SK-N-SH (cell line): ENCODE data around the gene GJD3.

Experiments
- FOXM1 ChIP-seq: IDR thresholded peaks from 2 replicates; pipeline ENCODE4 v1.4.0; 2012; ENCODE audit warnings: low read depth, mild to moderate bottlenecking
- YY1 ChIP-seq: IDR thresholded peaks from 2 replicates; pipeline ENCODE4 v1.4.0; 2012; ENCODE audit warnings: low read depth, mild to moderate bottlenecking
- TF ChIP-seq, protein P1 (sequence below): fragments of 200-600 bp; sonication (generic); IDR thresholded peaks from 2 replicates; pipeline ENCODE4 v1.6.1; 2017; ENCODE audit warnings: antibody characterized with exemption, mild to moderate bottlenecking, moderate library complexity

DNA sequence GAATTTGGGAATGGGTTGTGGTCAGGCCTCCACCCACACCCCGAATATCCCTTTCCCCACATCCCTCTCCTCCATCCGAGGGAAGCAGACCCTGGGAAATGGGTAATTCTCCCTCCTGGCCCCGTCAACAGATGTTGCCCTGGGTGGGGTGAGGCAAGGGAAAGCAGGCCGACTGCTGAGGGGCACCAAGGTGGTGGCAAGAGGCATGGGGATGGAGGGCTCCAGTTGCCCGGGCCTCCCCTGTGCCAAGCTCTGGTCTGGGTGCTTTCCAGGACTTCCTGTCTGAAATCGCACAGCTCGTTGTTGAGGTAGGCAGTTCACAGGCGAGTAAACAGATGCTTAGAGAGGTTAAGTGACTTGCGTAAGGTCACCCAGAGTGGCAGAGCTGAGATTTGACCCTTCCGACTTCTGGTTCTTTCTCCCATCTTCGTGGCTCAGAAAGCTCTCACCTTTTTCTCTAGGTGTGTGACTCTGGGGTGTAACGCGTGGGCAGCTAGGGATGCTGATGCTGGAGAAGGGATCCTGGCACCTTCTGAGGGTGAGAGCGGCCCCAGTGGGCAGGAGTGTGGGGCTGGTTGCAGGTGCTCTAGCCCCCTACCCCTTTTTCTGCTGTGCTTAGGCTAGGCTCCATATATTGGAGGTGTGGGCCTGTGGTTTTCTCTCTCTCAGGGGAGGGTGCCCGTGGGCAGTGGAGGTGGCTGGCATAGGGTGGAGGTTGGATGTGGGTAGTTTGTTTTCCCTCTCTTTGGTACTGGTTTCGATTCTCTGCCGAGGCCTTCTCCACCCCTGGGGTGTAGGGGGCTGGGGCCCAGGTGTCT lies 38.3 kb downstream of the GJD3 start:
- TF ChIP-seq, protein P1, sequence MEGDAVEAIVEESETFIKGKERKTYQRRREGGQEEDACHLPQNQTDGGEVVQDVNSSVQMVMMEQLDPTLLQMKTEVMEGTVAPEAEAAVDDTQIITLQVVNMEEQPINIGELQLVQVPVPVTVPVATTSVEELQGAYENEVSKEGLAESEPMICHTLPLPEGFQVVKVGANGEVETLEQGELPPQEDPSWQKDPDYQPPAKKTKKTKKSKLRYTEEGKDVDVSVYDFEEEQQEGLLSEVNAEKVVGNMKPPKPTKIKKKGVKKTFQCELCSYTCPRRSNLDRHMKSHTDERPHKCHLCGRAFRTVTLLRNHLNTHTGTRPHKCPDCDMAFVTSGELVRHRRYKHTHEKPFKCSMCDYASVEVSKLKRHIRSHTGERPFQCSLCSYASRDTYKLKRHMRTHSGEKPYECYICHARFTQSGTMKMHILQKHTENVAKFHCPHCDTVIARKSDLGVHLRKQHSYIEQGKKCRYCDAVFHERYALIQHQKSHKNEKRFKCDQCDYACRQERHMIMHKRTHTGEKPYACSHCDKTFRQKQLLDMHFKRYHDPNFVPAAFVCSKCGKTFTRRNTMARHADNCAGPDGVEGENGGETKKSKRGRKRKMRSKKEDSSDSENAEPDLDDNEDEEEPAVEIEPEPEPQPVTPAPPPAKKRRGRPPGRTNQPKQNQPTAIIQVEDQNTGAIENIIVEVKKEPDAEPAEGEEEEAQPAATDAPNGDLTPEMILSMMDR = no peak
- TF ChIP-seq FOXM1 (no peak), YY1 (no peak)
